Upper lobe of left lung (tissue), 4 donors: ENCODE data around the gene DAGLB.

ENCODE experiments used
- EP300 ChIP-seq, 4 donors: sonication (generic); formaldehyde crosslinking; IDR thresholded peaks; one replicate each; pipeline ENCODE4 v1.5.1; 2017; ENCODE audit warnings: antibody characterized with exemption in 4 of 4, control low read depth in 2 of 4
- POLR2A ChIP-seq, 4 donors: fragments of 450-650 bp; IDR thresholded peaks; one replicate each; pipeline ENCODE4 v1.5.1; 2016 to 2017; ENCODE audit warnings: antibody characterized with exemption in 4 of 4, mild to moderate bottlenecking in 2 of 4
- TF ChIP-seq, protein P1 (sequence below), 6 experiments: fragments of 450-650 bp in 4 of 6; fragments of 200-600 bp in 2 of 6; sonication (generic) in 2 of 6; IDR thresholded peaks; one replicate each; pipeline ENCODE4 v1.5.1; 2016 to 2019; ENCODE audit warnings: antibody characterized with exemption in 6 of 6

DNA sequence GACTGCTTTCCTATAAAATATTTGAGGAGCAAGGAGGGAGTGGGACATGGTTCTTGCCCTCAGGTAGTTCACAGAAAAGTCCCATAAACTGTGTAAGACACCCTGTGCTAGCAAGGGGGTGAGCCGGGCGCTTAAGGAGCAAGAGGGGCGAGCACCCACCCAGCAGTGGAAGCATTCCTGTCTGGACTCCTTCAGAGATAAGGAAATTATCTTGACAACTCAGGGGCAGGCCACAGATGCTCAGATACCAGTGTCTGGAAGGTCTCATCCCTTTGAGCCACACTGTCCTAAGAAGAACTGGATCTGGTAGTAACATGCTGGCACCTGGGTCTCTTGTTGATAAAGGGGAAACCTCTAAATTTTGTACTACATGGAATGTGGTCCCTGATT is 54.1 kb downstream of the DAGLB start:
- TF ChIP-seq POLR2A (IDR thresholded peaks at IDR 0.05) (no peak), EP300 (IDR thresholded peaks at IDR 0.05) (no peak)
- TF ChIP-seq, protein P1, sequence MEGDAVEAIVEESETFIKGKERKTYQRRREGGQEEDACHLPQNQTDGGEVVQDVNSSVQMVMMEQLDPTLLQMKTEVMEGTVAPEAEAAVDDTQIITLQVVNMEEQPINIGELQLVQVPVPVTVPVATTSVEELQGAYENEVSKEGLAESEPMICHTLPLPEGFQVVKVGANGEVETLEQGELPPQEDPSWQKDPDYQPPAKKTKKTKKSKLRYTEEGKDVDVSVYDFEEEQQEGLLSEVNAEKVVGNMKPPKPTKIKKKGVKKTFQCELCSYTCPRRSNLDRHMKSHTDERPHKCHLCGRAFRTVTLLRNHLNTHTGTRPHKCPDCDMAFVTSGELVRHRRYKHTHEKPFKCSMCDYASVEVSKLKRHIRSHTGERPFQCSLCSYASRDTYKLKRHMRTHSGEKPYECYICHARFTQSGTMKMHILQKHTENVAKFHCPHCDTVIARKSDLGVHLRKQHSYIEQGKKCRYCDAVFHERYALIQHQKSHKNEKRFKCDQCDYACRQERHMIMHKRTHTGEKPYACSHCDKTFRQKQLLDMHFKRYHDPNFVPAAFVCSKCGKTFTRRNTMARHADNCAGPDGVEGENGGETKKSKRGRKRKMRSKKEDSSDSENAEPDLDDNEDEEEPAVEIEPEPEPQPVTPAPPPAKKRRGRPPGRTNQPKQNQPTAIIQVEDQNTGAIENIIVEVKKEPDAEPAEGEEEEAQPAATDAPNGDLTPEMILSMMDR (IDR thresholded peaks at IDR 0.05), result no peak
